GM12873 (cell line): ENCODE results near the gene HDAC8.
A peak's percentile ranks its signal among the peaks of the same experiment; 100 is the strongest.

Experiments
- TF ChIP-seq, protein P1 (sequence below): IDR thresholded peaks from 2 replicates; pipeline ENCODE4 v1.5.1; 2012; ENCODE audit warnings: low read depth, mild to moderate bottlenecking, moderate library complexity, low read length, control low read depth; ENCODE audit not compliant: insufficient read depth; ENCODE audit errors: missing control alignments

The HDAC8 gene

DNA sequence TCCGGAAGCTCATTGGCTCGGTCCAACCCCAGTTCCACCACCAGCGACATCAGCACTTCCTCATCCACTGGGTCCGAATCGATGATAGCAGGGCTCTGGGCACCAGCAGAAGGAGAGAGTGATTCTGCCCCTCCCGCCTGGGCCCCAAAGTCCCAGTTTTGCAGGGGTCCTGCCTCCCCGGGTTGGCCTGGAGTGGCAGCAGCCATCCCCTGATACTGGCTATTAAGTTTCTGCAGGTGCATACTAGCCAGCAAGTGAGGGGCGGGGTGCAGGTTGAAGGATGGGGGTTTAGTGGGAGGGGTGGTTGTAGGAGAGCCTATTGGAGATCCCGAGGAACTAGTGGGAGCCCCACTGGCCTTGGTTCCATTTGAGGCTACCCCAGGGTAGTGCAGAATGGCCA lies 270.9 kb downstream of the HDAC8 start:
- TF ChIP-seq, protein P1, sequence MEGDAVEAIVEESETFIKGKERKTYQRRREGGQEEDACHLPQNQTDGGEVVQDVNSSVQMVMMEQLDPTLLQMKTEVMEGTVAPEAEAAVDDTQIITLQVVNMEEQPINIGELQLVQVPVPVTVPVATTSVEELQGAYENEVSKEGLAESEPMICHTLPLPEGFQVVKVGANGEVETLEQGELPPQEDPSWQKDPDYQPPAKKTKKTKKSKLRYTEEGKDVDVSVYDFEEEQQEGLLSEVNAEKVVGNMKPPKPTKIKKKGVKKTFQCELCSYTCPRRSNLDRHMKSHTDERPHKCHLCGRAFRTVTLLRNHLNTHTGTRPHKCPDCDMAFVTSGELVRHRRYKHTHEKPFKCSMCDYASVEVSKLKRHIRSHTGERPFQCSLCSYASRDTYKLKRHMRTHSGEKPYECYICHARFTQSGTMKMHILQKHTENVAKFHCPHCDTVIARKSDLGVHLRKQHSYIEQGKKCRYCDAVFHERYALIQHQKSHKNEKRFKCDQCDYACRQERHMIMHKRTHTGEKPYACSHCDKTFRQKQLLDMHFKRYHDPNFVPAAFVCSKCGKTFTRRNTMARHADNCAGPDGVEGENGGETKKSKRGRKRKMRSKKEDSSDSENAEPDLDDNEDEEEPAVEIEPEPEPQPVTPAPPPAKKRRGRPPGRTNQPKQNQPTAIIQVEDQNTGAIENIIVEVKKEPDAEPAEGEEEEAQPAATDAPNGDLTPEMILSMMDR = no peak

DNA sequence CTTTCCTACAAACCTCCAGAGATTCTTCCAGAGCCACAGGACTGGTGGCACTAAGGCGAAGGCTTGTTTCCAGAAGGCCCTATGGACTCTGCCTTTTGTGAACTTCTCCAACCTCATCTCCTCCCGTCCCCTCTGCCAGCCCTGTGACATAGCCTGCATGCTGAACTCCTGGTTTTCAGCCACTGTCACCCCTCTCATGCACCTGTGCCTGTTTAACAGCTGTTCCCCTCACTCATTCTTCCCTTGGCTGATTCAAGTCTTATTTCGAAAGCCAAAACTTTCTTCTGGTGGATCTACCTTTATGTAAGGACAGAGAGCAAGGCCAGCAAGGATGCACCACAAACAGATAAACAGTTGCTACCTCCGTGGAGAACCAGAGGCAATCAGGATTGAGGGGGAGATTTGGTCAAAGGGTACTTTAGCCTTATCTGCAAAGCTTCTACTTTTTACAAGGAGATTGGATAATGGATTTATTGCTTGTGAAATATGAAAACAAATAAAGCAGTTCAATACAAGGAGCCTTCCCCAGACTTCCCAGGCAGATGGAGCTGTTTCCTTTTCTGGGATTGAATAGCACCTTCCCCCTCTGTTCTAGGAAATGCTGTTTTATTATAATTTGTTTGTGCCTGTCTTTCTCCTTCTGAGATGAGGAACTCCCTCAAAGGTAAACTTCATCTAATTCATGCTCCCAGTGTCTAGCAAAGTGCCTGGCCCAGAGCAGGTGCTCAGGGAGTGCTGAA lies 272.6 kb downstream of the HDAC8 start:
- TF ChIP-seq, protein P1 = no peak

GRCh38 chrX:72297953-72298730 lies 274.5 kb downstream of the HDAC8 start:
- TF ChIP-seq, protein P1 = peak; percentile 66

DNA sequence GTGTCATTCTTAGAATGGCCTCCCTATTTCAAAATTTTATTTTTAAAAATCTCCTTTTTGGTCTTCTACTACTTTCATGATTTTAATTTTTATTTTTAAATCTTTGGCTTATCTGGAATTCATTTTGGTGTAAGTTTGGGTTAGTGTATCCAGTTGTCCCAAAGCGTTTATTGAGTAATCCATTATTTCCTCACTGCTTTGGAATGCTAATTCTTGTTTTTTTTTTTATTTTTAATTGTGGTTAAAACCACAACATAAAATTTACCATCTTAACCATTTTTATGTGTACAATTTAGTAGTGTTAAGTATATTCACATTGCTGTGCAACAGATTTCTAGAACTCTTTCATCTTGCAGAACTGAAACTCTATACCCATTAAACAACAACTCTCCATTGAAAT lies 275.7 kb downstream of the HDAC8 start:
- TF ChIP-seq, protein P1 = no peak

GRCh38 chrX:72295745-72296144 lies 276.9 kb downstream of the HDAC8 start:
- TF ChIP-seq, protein P1 = no peak

- TF ChIP-seq, protein P1 = no peak
These were observed 278.1 kb downstream of the HDAC8 start for GRCh38 chrX:72294497-72294896.

DNA sequence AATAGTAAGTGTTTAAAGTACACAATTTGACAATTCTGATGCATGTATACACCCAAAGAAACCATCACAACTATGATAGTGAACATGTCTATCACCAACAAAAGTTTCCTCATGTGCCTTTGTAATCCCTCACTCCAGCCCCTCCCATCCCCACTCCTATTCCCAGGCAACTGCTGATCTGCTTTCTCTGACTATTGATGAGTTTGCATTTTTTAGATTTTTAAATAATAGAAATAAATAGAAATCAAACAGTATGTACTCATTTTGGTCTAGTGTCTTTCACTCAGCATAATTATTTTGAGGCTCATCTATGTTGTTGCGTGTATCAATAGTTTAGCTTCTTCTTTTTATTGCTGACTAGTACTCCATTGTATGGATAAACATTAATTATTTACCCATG lies 290.3 kb downstream of the HDAC8 start:
- TF ChIP-seq, protein P1 = no peak
